HUES6 (cell line): Measurements from ENCODE around the gene DGKQ.

Experiments used
- H3K27ac ChIP-seq: 2 replicates; pipeline ENCODE4 v1.7.0; 2013; ENCODE audit warnings: low read depth, mild to moderate bottlenecking, low read length, inconsistent platforms
- H3K27me3 ChIP-seq: 2 replicates; pipeline ENCODE4 v1.6.1; 2013; ENCODE audit warnings: low read length; ENCODE audit not compliant: control insufficient read depth, insufficient read depth
- H3K36me3 ChIP-seq: 2 replicates; pipeline ENCODE4 v1.6.1; 2013; ENCODE audit warnings: low read length; ENCODE audit not compliant: control insufficient read depth, insufficient read depth
- H3K4me1 ChIP-seq: 2 replicates; pipeline ENCODE4 v1.6.1; 2013; ENCODE audit warnings: low read length; ENCODE audit not compliant: control insufficient read depth, insufficient read depth
- H3K4me3 ChIP-seq: 2 replicates; pipeline ENCODE4 v1.5.1; 2013; ENCODE audit warnings: low read depth, low read length
- H3K9ac ChIP-seq: one replicate; pipeline ENCODE4 v1.6.1; 2013; ENCODE audit warnings: mild to moderate bottlenecking, low read length
- H3K9me3 ChIP-seq: 2 replicates; pipeline ENCODE4 v1.6.1; 2013; ENCODE audit warnings: low read depth, low read length; ENCODE audit not compliant: control insufficient read depth, insufficient read depth

Gene DGKQ

GRCh38 chr4:973431-974397, at the start of gene DGKQ:
Gene DGKQ, minus strand, starts transcription at chr4:973569. Its CDS starts 87 bp downstream, at chr4:973482.
- H3K9ac ChIP-seq = peak within 1 kb of the TSS; percentile 53
- peaks cover 53% of the 10 kb centered on the region for H3K27me3 ChIP-seq
- no peak within 1 kb of the TSS for H3K27ac ChIP-seq
- peaks cover 23% of the 10 kb centered on the region; the same call in 1 of the 2 replicates for H3K4me1 ChIP-seq
- H3K4me3 ChIP-seq = peak within 1 kb of the TSS; percentile 87
- H3K36me3 ChIP-seq = no peaks in the 10 kb centered on the region
- H3K9me3 ChIP-seq = peaks cover 5% of the 10 kb centered on the region

DNA sequence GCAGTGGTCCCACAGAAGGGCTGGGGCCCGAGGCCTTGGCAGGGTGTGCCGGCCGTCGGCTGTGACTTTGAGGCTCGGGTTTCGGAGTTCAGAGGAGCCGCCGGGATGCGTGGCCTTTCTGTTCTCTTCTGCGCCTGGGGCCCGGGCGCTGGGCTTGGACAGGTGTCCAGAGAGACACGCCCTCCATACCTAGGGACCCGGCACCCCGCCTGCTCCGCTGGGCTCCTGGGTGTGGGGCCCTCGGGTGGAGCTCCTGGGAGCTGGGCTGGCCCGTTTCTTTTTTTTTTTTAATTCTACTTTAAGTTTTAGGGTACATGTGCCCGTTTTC, 49.3 kb upstream of the DGKQ start:
- H3K4me3 ChIP-seq = no peak overlapping the region
- H3K9me3 ChIP-seq = no peaks in the 10 kb centered on the region
- H3K4me1 ChIP-seq = peaks cover 31% of the 10 kb centered on the region
- no peak overlapping the region for H3K27ac ChIP-seq
- no peaks in the 10 kb centered on the region; the same call in 1 of the 2 replicates for H3K27me3 ChIP-seq
- peaks cover 18% of the 10 kb centered on the region for H3K36me3 ChIP-seq
- no peak overlapping the region for H3K9ac ChIP-seq

DNA sequence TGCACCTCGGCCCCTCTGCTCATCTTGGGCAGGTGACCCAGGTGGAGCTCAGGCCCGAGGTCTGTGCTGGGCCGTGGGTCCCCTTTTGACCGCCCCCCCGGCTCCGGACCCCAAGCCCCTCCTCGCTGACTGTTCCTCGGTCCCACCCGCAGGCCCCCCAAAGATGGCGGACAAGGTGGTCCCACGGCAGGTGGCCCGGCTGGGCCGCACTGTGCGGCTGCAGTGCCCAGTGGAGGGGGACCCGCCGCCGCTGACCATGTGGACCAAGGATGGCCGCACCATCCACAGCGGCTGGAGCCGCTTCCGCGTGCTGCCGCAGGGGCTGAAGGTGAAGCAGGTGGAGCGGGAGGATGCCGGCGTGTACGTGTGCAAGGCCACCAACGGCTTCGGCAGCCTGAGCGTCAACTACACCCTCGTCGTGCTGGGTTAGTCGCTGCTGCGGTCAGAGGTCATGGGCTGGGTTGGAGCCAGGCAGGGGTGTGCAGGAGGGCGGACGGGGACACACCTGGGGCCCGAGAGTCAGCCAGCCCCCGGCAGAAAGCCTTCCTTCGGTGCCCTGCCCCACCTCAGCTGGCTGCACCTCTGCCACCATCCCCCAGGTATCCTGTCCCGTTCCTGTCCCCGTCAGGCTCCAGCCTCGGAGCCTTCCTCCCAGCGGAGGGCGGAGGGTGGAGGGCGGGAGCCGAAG, 48.8 kb upstream of the DGKQ start:
- Histone ChIP-seq H3K27ac (no peak overlapping the region), H3K4me3 (no peak overlapping the region), H3K36me3 (peaks cover 18% of the 10 kb centered on the region), H3K9me3 (no peaks in the 10 kb centered on the region), H3K4me1 (peaks cover 26% of the 10 kb centered on the region), H3K27me3 (no peaks in the 10 kb centered on the region; the same call in 1 of the 2 replicates), H3K9ac (no peak overlapping the region)

- H3K27me3 ChIP-seq = no peaks in the 10 kb centered on the region; the same call in 1 of the 2 replicates
- H3K4me3 ChIP-seq = no peak overlapping the region
- peaks cover 25% of the 10 kb centered on the region for H3K4me1 ChIP-seq
- H3K36me3 ChIP-seq = peaks cover 18% of the 10 kb centered on the region
- H3K9me3 ChIP-seq = no peaks in the 10 kb centered on the region
- H3K27ac ChIP-seq = no peak overlapping the region
- no peak overlapping the region for H3K9ac ChIP-seq
These were observed 48.1 kb upstream of the DGKQ start for GRCh38 chr4:1021386-1022050.

DNA sequence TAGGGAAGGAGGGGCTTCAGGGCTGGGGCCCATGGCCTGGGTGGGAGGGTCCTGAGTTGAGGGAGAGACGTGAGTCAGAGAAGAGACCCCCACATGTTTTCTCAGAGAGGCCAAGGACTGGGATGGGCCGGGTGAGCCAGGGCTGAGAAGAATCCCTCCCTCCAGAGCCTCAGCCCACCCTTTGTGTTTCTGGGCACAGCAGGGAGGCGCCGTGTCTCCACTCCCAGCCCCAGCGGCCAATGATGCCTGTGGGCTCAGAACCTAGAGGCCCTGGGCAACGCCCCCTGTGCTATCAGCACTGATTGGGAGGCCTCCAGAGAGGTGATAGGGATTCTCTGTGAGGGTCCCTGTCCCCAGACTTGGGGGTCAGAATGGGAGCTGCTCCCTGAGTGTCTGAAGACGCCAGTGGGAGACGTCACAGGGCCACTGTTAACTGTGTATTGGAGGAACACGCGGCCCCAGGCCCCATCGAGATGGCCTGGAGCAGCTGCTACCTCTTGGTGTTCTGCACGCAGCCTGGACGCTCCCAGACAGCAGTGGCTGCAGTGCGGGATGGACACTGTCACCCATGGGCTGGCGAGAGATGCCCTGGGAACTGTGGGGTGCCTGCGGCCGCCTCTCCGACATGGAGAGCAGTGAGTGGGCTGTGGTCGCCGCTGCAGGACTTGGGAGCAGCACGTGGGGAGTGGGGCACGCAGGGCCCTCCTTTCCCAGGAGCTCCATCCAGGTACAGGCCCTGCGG, 46.5 kb upstream of the DGKQ start:
- Histone ChIP-seq H3K4me3 (no peak overlapping the region), H3K36me3 (peaks cover 6% of the 10 kb centered on the region; the same call in 1 of the 2 replicates), H3K27ac (no peak overlapping the region), H3K9ac (no peak overlapping the region), H3K27me3 (no peaks in the 10 kb centered on the region; the same call in 1 of the 2 replicates), H3K4me1 (peaks cover 27% of the 10 kb centered on the region), H3K9me3 (no peaks in the 10 kb centered on the region)

DNA sequence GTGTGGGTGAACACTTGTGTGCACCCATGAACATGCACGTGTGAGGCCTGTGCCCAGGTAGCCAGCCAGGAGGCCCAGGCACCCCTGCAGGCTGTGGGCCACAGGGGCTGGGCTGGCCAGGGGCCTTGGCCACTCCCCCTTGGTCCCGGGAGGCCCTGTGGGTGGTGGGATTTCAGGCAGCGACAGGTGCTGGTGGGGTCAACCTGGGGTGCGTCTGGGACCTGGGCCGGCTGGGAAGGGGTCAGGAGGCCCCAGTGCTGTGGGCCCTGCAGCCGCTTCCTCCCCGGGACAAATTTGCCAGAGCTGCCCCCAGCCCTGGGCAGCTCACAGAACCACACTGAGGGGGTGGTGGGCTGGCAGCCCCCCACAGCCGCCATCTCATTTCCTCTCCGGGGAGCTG, 46.0 kb upstream of the DGKQ start:
- H3K4me1 ChIP-seq = peaks cover 27% of the 10 kb centered on the region
- no peak overlapping the region for H3K9ac ChIP-seq
- no peak overlapping the region for H3K27ac ChIP-seq
- H3K36me3 ChIP-seq = 0 out of 2 replicates have a peak, but pooled peaks cover 2% of the 10 kb centered on the region
- no peak overlapping the region for H3K4me3 ChIP-seq
- H3K9me3 ChIP-seq = no peaks in the 10 kb centered on the region
- peaks cover 4% of the 10 kb centered on the region; the same call in 1 of the 2 replicates for H3K27me3 ChIP-seq

DNA sequence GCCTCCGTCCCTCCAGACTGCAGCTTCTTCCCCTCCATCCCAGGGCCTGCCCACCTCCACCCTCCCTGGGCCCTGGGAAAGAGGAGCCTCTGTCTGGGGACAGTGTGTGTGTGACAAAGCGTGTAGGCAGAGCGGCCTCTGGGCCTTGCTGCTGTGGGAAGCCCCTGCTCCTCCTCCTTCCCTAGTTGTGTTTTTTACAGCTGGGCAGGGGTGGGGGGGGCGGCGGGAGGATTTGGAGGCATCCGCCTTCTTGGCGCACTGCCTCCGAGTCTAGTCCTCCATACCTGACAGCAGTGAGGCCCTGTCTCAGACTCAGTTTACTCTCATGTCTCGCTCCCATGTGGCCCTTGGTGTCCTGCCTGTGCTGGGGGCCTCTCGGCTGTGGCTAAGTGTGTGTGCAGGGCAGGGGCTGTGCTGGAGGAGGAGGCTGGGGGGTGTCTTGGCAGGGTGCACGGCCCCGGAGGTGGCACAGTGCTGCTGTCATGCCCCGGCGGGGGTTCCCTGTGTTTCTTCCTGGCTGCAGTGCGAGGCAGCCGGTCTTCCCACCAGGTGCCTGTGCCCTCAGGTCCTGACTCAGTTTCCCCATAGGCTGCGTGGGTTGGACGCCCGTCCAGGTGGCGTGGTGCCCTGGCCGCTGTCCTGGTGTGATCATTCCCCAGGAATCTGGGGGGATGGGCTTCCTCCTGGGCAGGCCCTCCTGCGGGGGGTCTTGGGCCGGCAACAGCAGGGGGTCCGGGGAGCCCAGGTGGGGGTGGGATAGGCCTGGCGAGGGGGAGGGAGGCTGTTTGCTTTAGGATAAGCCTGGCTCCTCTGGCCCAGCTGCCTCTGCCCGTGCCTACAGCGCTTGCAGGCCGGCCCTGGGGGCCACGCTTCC, 45.0 kb upstream of the DGKQ start:
- Histone ChIP-seq H3K27me3 (peaks cover 12% of the 10 kb centered on the region; the same call in 1 of the 2 replicates), H3K4me1 (peaks cover 27% of the 10 kb centered on the region), H3K9ac (no peak overlapping the region), H3K9me3 (no peaks in the 10 kb centered on the region), H3K4me3 (no peak overlapping the region), H3K27ac (peak overlapping the region; percentile 57; the same call in 1 of the 2 replicates), H3K36me3 (no peaks in the 10 kb centered on the region)

DNA sequence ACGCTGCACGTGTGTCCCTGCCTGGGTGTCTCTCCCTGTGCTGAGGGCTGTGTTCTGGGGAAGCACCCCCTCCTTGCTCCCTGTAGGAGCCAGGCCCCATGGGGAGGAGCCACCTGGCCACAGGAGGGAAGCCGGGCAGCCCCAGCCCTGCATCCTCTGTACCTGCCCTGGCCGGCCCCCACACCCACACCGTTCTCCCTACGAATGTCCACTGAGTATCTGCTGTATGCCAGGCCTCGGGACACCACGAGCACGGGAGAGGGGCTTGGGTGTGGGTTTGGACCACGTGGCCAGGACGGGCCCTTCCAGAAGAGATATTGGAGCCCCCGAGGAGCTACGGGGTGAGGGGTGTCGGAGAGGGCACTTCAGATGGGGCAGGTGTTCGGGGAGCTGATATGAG, 44.3 kb upstream of the DGKQ start:
- peaks cover 18% of the 10 kb centered on the region for H3K27me3 ChIP-seq
- no peaks in the 10 kb centered on the region for H3K36me3 ChIP-seq
- no peak overlapping the region for H3K4me3 ChIP-seq
- H3K9ac ChIP-seq = no peak overlapping the region
- H3K4me1 ChIP-seq = peaks cover 27% of the 10 kb centered on the region
- no peak overlapping the region for H3K27ac ChIP-seq
- no peaks in the 10 kb centered on the region for H3K9me3 ChIP-seq

- Histone ChIP-seq H3K4me3 (no peak overlapping the region), H3K9me3 (no peaks in the 10 kb centered on the region), H3K27me3 (peaks cover 21% of the 10 kb centered on the region), H3K27ac (no peak overlapping the region), H3K9ac (no peak overlapping the region), H3K4me1 (peaks cover 27% of the 10 kb centered on the region), H3K36me3 (no peaks in the 10 kb centered on the region)
These were observed 43.8 kb upstream of the DGKQ start for GRCh38 chr4:1017211-1017610.

- H3K9me3 ChIP-seq = no peaks in the 10 kb centered on the region
- H3K36me3 ChIP-seq = no peaks in the 10 kb centered on the region
- H3K27ac ChIP-seq = no peak overlapping the region
- H3K27me3 ChIP-seq = peaks cover 25% of the 10 kb centered on the region
- peaks cover 29% of the 10 kb centered on the region for H3K4me1 ChIP-seq
- no peak overlapping the region for H3K9ac ChIP-seq
- H3K4me3 ChIP-seq = no peak overlapping the region
These were observed 42.4 kb upstream of the DGKQ start for GRCh38 chr4:1015746-1016145.
